GM12892 (cell line): ENCODE measurements around the gene PLG.

Source experiments
- POLR2A ChIP-seq: IDR thresholded peaks from 2 replicates; pipeline ENCODE4 v1.6.1; 2011; ENCODE audit warnings: low read depth, low read length, control low read depth
- POLR2AphosphoS5 ChIP-seq: IDR thresholded peaks from 2 replicates; pipeline ENCODE4 v1.6.1; 2011; ENCODE audit warnings: low read depth, low read length, control low read depth
- TAF1 ChIP-seq: IDR thresholded peaks from 2 replicates; pipeline ENCODE4 v1.6.1; 2011; ENCODE audit warnings: low read depth, mild to moderate bottlenecking, control low read depth, low read length, borderline replicate concordance

- TF ChIP-seq POLR2AphosphoS5 = no peak
- TF ChIP-seq POLR2A = no peak
- no peak for TF ChIP-seq TAF1
These were observed 39.2 kb upstream of the PLG start for GRCh38 chr6:160662842-160663241.
